Embryonic facial prominence (tissue), 1 donor: ENCODE data around the gene UNC93A.
"Not testable (repeated sequence)": the region's sequence is repeated elsewhere in the genome, so short reads cannot be mapped to it uniquely, and the experiment has no call there.

Experiments used
- DNase-seq: peaks from one replicate; pipeline ENCODE4 v3.0.0-alpha.2; 2016; ENCODE audit errors: extremely low spot score

UNC93A gene

GRCh38 chr6:167341038-167341583 lies 50.0 kb downstream of the UNC93A start:
- no peak for DNase-seq

- DNase-seq: no peak
These were observed 50.8 kb downstream of the UNC93A start for GRCh38 chr6:167341665-167342655.

- no peak for DNase-seq
These were observed 51.9 kb downstream of the UNC93A start for GRCh38 chr6:167342879-167343610.

- no peak for DNase-seq
These were observed 54.2 kb downstream of the UNC93A start for GRCh38 chr6:167345348-167345747.

GRCh38 chr6:167345960-167346359 lies 54.8 kb downstream of the UNC93A start:
- no peak for DNase-seq

GRCh38 chr6:167347226-167347625 lies 56.1 kb downstream of the UNC93A start:
- no peak for DNase-seq

GRCh38 chr6:167349631-167350274 lies 58.6 kb downstream of the UNC93A start:
- no peak for DNase-seq

- no peak for DNase-seq
These were observed 59.2 kb downstream of the UNC93A start for GRCh38 chr6:167350275-167350696.

GRCh38 chr6:167350731-167351655 lies 59.9 kb downstream of the UNC93A start:
- DNase-seq: no peak

- no peak for DNase-seq
These were observed 60.7 kb downstream of the UNC93A start for GRCh38 chr6:167351656-167352345.

- DNase-seq: no peak
These were observed 65.8 kb downstream of the UNC93A start for GRCh38 chr6:167356874-167357273.

GRCh38 chr6:167358394-167358793 lies 67.3 kb downstream of the UNC93A start:
- not testable (repeated sequence) for DNase-seq

GRCh38 chr6:167361170-167361569 lies 70.1 kb downstream of the UNC93A start:
- DNase-seq: not testable (repeated sequence)
